Fibroblast of mammary gland (primary cell): ENCODE data around the gene EXOC4.

ENCODE experiments used
- DNase-seq: peaks from one replicate; pipeline ENCODE4 v3.0.0-alpha.2; 2010; ENCODE audit warnings: low read depth
- H3K4me3 ChIP-seq: 2 replicates; pipeline ENCODE4 v1.5.1; 2011; ENCODE audit warnings: low read depth, mild to moderate bottlenecking, low read length, moderate library complexity; ENCODE audit not compliant: control insufficient read depth
- CTCF ChIP-seq: conservative IDR thresholded peaks from 2 replicates; pipeline ENCODE4 v1.5.1; 2011; ENCODE audit warnings: low read depth, low read length, inconsistent platforms; ENCODE audit not compliant: control insufficient read depth, insufficient read depth

The EXOC4 gene

GRCh38 chr7:133683182-133683454 is 430.2 kb downstream of the EXOC4 start:
- no peak for TF ChIP-seq CTCF
- DNase-seq: no peak
- H3K4me3 ChIP-seq: no peak overlapping the region

GRCh38 chr7:133688483-133689239 is 435.8 kb downstream of the EXOC4 start:
- no peak overlapping the region for H3K4me3 ChIP-seq
- TF ChIP-seq CTCF: no peak
- peak; percentile 41 for DNase-seq

GRCh38 chr7:133690740-133691139 is 437.9 kb downstream of the EXOC4 start:
- DNase-seq: no peak
- H3K4me3 ChIP-seq: no peak overlapping the region
- TF ChIP-seq CTCF: no peak

GRCh38 chr7:133691727-133692610 is 439.1 kb downstream of the EXOC4 start:
- peak; percentile 80 for DNase-seq
- no peak for TF ChIP-seq CTCF

GRCh38 chr7:133693281-133693680 is 440.4 kb downstream of the EXOC4 start:
- no peak for TF ChIP-seq CTCF
- no peak for DNase-seq
- no peak overlapping the region for H3K4me3 ChIP-seq

More at GRCh38 chr7:133691727-133692610, 439.1 kb downstream of the EXOC4 start:
- H3K4me3 ChIP-seq: no peak overlapping the region

GRCh38 chr7:133696056-133696455 is 443.2 kb downstream of the EXOC4 start:
- DNase-seq: no peak
- H3K4me3 ChIP-seq: no peak overlapping the region
- TF ChIP-seq CTCF: no peak
